SU-DHL-6 (cell line): Measurements from ENCODE around the gene ABLIM1.

Source experiments
- H2AFZ ChIP-seq: fragments of 200-600 bp; sonication (generic); 2 replicates; pipeline ENCODE4 v1.6.1; 2014; ENCODE audit warnings: low read depth, mild to moderate bottlenecking, moderate library complexity, mixed read lengths, antibody characterized with exemption, low read length; ENCODE audit not compliant: severe bottlenecking
- H3F3A ChIP-seq: fragments of 200-600 bp; shearing (Covaris generic); 2 replicates; pipeline ENCODE4 v1.6.0; 2016; ENCODE audit warnings: antibody characterized with exemption, mild to moderate bottlenecking; ENCODE audit not compliant: insufficient read depth
- H3K27ac ChIP-seq: fragments of 200-600 bp; sonication (generic); 2 replicates; pipeline ENCODE4 v1.5.1; 2016; ENCODE audit warnings: low read depth, mild to moderate bottlenecking, low read length, moderate library complexity, mixed read lengths
- H3K27me3 ChIP-seq: fragments of 200-600 bp; sonication (generic), shearing (Covaris generic); 2 replicates; pipeline ENCODE4 v1.6.0; 2014; ENCODE audit warnings: mild to moderate bottlenecking, low read length
- H3K36me3 ChIP-seq: fragments of 200-600 bp; sonication (generic); 2 replicates; pipeline ENCODE4 v1.6.1; 2014; ENCODE audit warnings: mild to moderate bottlenecking, low read length, mixed read lengths
- H3K4me2 ChIP-seq: fragments of 300-600, 200-600 bp; shearing (Covaris generic), sonication (generic); 2 replicates; pipeline ENCODE4 v1.6.0; 2014; ENCODE audit warnings: low read length, low read depth, mild to moderate bottlenecking; ENCODE audit not compliant: poor library complexity, severe bottlenecking
- H3K4me3 ChIP-seq: fragments of 200-600 bp; sonication (generic); 2 replicates; pipeline ENCODE4 v1.5.1; 2014; ENCODE audit warnings: antibody characterized with exemption, low read length, mild to moderate bottlenecking, mixed read lengths; ENCODE audit not compliant: insufficient read depth, poor library complexity, severe bottlenecking
- H3K79me2 ChIP-seq: fragments of 200-600 bp; sonication (generic); 2 replicates; pipeline ENCODE4 v1.6.1; 2014; ENCODE audit warnings: mild to moderate bottlenecking, low read length, moderate library complexity; ENCODE audit not compliant: insufficient read depth
- H3K9ac ChIP-seq: fragments of 200-600 bp; sonication (generic); 2 replicates; pipeline ENCODE4 v1.7.0; 2014; ENCODE audit warnings: mild to moderate bottlenecking, low read length
- H3K9me2 ChIP-seq: fragments of 200-600 bp; sonication (generic); replicated peaks from 2 replicates; pipeline ENCODE4 v1.6.1; 2014; ENCODE audit warnings: low read length; ENCODE audit not compliant: insufficient read depth
- H3K9me3 ChIP-seq: fragments of 200-600 bp; sonication (generic); 2 replicates; pipeline ENCODE4 v1.6.1; 2014; ENCODE audit warnings: low read length, mixed read lengths; ENCODE audit not compliant: insufficient read depth
- H4K20me1 ChIP-seq: fragments of 200-600 bp; sonication (generic); 2 replicates; pipeline ENCODE4 v1.6.1; 2014; ENCODE audit warnings: low read depth, mild to moderate bottlenecking, antibody characterized with exemption, low read length, moderate library complexity, mixed read lengths
- CTCF ChIP-seq: fragments of 200-600 bp; sonication (generic); IDR thresholded peaks from one replicate; pipeline ENCODE4 v1.5.1; 2017; ENCODE audit warnings: antibody characterized with exemption, mild to moderate bottlenecking, low read length, moderate library complexity; ENCODE audit not compliant: insufficient read depth, poor library complexity, severe bottlenecking
- EZH2phosphoT487 ChIP-seq: fragments of 200-600 bp; sonication (generic), shearing (Covaris generic); conservative IDR thresholded peaks from 2 replicates; pipeline ENCODE4 v1.6.1; 2018; ENCODE audit warnings: mild to moderate bottlenecking, antibody characterized with exemption, low read length, moderate library complexity, mixed read lengths

ABLIM1 gene

GRCh38 chr10:114525368-114525949, 132.6 kb downstream of the ABLIM1 start:
- Histone ChIP-seq H4K20me1 (0 out of 2 replicates have a peak, but pooled peaks cover 11% of the 10 kb centered on the region), H3K4me2 (peak overlapping the region; percentile 70), H3K9me3 (no peaks in the 10 kb centered on the region), H2AFZ (no peak overlapping the region), H3F3A (peaks cover 19% of the 10 kb centered on the region), H3K9me2 (no peaks in the 10 kb centered on the region), H3K9ac (peak overlapping the region; percentile 52), H3K36me3 (no peaks in the 10 kb centered on the region), H3K4me3 (peak overlapping the region; percentile 53), H3K79me2 (peaks cover 52% of the 10 kb centered on the region), H3K27me3 (no peaks in the 10 kb centered on the region), H3K27ac (peak overlapping the region; percentile 92)
- no peak for TF ChIP-seq EZH2phosphoT487
- no peak for TF ChIP-seq CTCF

GRCh38 chr10:114523876-114524275, 134.2 kb downstream of the ABLIM1 start:
- H4K20me1 ChIP-seq, result 0 out of 2 replicates have a peak, but pooled peaks cover 11% of the 10 kb centered on the region
- no peak overlapping the region for H3K9ac ChIP-seq
- no peak overlapping the region for H3K4me3 ChIP-seq
- H3K9me3 ChIP-seq, result no peaks in the 10 kb centered on the region
- no peaks in the 10 kb centered on the region for H3K36me3 ChIP-seq
- H3F3A ChIP-seq, result peaks cover 19% of the 10 kb centered on the region
- H3K27ac ChIP-seq, result no peak overlapping the region
- H3K27me3 ChIP-seq, result no peaks in the 10 kb centered on the region
- no peaks in the 10 kb centered on the region for H3K9me2 ChIP-seq
- no peak overlapping the region for H2AFZ ChIP-seq
- TF ChIP-seq EZH2phosphoT487, result no peak
- TF ChIP-seq CTCF, result no peak
- H3K4me2 ChIP-seq, result peak overlapping the region; percentile 70
- peaks cover 62% of the 10 kb centered on the region for H3K79me2 ChIP-seq

- Histone ChIP-seq H3K9me2 (no peaks in the 10 kb centered on the region), H4K20me1 (0 out of 2 replicates have a peak, but pooled peaks cover 11% of the 10 kb centered on the region), H2AFZ (no peak overlapping the region), H3K4me3 (no peak overlapping the region), H3F3A (peaks cover 9% of the 10 kb centered on the region), H3K27me3 (no peaks in the 10 kb centered on the region), H3K36me3 (no peaks in the 10 kb centered on the region), H3K27ac (no peak overlapping the region), H3K79me2 (peaks cover 68% of the 10 kb centered on the region), H3K9ac (no peak overlapping the region), H3K4me2 (no peak overlapping the region), H3K9me3 (no peaks in the 10 kb centered on the region)
- TF ChIP-seq CTCF, result no peak
- no peak for TF ChIP-seq EZH2phosphoT487
Observed at GRCh38 chr10:114521255-114521654, 136.8 kb downstream of the ABLIM1 start.
